Measurements from ENCODE around the gene ATXN7L3.
"Not testable (repeated sequence)": the region's sequence is repeated elsewhere in the genome, so short reads cannot be mapped to it uniquely, and the experiment has no call there.

Gene ATXN7L3

DNA sequence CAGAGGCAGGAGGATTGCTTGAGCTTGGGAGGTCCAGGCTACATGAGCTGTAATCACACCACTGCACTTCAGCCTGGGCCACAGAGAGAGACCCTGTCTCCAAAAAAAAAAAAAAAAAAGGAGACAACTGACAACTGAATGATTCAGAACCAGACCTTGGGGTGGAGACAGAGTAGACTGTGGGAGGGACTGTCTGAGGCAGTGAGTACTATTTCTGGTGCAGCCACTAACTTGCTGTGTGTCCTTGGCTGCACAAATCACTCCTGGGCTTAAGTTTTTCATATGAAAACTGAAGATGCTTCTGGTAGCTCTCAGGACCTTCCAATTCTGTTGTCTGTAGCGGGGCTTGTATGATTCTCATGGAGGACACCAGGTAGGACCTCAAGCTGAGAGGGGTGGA, 23.4 kb downstream of the ATXN7L3 start:
- DNase-seq (ENCODE audit: low read depth in 2 of 2): no peak

DNA sequence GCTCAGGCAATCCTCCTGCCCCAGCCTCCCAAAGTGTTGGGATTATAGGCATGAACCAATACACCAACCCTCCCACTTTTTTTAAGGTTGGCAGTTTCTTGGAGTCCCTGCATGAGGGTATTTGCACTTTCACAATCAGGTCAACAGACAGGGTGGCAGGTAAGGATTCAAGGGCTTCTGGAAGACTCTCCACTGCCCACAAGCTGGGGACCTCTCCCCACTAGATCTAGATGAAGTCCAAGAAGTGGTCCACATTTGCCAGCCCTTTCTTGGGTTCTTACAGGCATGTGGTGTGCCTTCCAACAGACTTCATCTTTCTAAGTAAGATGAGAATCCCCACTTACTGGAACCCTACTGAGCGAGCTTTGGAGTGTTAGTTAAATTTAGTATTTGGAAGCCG, 25.3 kb downstream of the ATXN7L3 start:
- DNase-seq (ENCODE audit: low read depth in 2 of 2): no peak

- no peak for DNase-seq (ENCODE audit: low read depth in 2 of 2)
Measured at GRCh38 chr17:44171931-44172455, 27.7 kb downstream of the ATXN7L3 start.

DNA sequence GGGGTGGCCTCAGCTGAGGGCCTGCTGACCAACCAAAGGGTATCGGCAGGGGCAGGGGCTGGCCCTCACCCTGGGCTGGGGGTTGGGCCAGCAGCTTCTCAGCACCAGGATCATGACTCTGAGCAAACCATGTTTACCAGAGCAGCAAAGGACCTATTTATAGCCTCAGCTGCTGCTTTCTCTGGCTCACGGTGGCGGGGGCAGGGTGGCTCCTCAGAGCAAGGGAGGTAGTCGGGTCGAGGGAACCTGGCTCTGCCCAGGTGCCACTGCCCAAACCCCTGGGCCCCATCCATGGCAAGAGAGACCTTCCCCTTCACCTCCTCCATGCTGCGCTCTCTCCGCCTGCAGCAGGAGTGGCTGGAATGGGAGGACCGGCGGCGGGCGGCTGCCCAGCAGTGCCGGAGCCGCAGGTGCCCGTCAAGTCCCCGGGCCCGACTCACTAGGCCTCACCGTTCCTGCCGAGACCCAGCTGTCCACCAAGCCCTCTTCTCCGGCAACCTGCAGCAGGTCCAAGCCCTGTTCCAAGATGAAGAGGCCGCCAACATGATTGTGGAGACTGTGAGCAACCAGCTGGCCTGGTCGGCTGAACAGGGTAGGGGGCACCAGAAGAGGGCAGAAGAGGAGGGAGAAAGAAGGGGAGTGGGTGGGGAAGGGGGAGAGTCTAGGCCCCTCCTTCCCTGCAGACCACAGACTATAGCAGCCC, 29.0 kb downstream of the ATXN7L3 start, which contains the start of gene ASB16:
ASB16 (plus strand) TSS at position 206 of the 703 bp plus-strand sequence; CDS start at position 292, 86 bp downstream.
- no peak for DNase-seq (ENCODE audit: low read depth in 2 of 2)

DNA sequence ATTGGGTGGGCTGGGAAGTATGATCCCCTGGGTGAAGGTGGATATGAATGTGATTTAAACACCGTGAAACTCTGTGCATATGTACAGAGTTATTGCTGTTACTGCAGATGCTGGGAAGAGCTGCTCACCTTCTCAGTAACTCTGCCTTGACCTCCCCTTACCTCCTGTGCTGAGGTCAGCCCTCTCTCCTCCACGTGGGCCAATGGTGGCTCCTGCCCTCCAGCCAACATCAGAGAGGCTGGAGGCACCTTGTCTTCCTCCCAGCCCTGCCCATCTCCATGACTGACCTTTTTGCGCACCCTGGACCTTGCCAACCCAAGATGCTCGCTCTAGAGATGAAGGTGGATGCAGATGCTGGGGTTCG, 29.6 kb downstream of the ATXN7L3 start:
- DNase-seq (ENCODE audit: low read depth in 2 of 2): no peak

GRCh38 chr17:44167181-44167861, 32.4 kb downstream of the ATXN7L3 start:
- no peak for DNase-seq (ENCODE audit: low read depth in 2 of 2)

DNA sequence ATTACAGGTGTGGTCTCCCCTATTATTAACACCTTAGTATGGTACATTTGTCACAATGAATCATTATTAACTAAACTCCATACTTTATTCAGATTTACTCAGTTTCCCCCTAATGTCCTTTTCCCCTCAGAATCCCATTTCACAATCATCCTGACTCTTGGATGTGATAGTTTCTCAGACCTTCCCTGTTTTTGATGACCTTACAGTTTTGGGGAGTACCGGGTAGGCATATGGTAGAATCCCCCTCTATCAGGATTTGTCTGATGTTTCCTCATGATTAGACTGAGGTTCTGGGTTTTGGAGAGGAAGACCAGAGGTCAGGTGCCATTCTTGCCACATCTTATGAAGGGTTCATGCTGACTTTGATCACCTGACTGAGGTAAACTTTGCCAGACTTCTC, 35.2 kb downstream of the ATXN7L3 start:
- DNase-seq (ENCODE audit: low read depth in 2 of 2): no peak

DNA sequence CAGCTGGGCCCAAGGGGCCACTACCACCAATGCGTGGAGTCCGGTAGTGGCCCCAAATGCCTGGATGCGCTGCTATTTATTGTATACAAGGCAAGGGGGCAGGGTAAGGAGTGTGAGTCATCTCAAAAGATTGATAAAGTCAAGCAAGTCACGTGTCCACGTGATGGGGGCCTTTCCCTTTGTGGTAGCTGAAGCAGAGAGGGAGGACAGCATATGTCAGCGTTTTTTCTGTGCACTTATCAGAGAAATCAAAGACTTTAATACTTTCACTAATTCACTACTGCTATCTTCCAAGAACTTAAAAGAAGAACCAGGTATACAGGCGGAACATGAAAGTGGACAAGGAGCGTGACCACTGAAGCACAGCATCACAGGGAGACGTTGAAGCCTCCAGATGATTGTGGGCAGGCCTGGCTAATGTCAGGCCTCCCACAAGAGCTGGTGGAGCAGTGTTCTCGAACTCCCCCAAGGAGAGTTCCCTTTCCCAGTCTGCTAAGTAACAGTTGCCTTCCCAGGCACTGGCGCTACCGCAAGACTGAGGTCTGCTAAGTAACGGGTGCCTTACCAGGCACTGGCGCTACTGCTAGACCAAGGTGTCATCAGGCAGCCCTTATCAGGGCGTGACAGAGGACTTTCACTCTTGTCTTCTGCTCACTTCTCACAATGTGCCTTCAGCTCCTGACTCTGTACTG, 40.0 kb downstream of the ATXN7L3 start:
- no peak for DNase-seq (ENCODE audit: low read depth in 2 of 2)

- DNase-seq (ENCODE audit: low read depth in 2 of 2): no peak
Measured at GRCh38 chr17:44155488-44155887, 44.2 kb downstream of the ATXN7L3 start.

GRCh38 chr17:44152875-44153274, 46.8 kb downstream of the ATXN7L3 start:
- DNase-seq (ENCODE audit: low read depth in 2 of 2): no peak

- DNase-seq (ENCODE audit: low read depth in 2 of 2): no peak
Measured at GRCh38 chr17:44149750-44150329, 49.8 kb downstream of the ATXN7L3 start.

DNA sequence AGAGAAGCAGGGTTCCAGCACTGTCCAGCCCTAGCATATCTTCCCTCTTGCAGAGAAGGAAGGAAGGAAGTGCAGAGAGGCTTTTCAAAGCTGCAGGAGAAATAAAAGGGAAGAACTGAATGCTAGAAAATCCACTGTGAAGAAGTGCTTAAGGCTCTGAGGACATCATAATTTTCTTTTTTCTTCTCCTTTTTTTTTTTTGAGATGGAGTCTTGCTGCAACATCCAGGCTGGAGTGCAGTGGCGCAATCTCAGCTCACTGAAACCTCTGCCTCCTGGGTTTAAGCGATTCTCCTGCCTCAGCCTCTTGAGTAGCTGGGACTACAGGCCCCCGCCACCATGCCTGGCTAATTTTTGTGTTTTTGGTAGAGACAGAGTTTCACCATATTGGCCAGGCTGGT, 50.6 kb downstream of the ATXN7L3 start:
- DNase-seq (ENCODE audit: low read depth in 2 of 2): not testable (repeated sequence)

DNA sequence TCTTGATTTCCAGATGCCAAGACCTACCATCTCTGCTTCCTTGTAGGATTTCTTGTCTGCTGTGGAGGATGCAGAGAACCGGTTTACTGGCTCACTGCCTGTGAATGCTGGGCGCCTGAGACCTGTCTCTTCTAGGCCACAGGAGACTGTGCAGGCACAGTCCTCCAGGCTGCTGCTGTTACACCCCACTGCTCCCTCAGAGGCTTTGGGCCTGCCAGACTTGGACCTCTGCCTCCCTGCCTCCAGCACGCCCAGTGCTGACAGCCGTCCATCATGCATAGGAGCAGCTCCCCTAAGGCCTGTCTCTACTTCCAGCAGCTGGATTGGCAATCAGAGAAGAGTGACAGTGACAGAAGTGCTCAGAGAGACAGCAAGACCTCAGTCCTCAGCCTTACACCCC, 51.9 kb downstream of the ATXN7L3 start:
- DNase-seq (ENCODE audit: low read depth in 2 of 2): no peak

DNA sequence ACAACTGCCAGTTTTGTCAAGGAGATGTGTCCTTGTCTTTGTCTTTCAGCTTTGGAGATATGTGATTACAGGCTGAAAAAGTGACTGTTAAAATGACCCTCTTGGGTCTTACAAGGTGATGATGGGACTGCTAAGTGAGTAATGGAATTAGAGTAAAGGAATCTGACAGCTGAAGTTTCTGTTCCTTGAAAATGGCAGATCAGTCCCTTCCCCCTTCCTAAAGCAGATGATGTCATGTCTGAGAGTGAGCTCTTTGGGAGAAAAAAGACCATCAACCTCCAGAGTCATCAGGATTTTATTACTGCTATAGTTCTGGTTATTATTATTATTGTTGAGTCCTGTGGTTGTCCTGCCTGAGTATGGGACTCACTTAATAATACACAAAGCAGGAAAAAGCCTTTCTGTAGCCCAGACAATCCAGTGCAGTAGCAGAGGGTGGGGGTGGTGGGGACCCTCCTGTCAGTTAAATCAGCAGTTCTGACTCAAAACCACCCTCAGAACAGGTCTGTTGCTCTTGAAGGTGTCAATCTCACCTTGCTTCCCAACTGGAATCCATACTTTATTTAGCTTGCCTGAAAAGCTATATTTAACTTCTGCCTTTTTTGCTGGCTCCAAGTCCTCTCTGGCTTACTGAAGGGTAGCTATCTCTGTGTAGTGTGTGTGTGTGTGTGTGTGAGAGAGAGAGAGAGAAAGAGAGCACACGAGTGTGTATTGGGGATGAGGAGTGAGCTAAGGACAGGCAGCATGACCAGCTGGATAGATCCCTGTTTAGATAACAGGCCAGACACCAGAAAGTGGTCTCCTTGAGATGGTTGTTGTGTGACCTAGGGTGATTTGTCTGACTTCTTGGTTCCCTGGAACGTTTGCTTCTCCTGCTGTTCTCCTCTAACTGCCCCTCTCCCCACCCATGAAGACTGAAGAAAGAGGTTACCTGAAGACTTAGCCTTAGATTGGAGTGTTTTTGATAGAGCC, 53.0 kb downstream of the ATXN7L3 start:
- DNase-seq (ENCODE audit: low read depth in 2 of 2): no peak

DNA sequence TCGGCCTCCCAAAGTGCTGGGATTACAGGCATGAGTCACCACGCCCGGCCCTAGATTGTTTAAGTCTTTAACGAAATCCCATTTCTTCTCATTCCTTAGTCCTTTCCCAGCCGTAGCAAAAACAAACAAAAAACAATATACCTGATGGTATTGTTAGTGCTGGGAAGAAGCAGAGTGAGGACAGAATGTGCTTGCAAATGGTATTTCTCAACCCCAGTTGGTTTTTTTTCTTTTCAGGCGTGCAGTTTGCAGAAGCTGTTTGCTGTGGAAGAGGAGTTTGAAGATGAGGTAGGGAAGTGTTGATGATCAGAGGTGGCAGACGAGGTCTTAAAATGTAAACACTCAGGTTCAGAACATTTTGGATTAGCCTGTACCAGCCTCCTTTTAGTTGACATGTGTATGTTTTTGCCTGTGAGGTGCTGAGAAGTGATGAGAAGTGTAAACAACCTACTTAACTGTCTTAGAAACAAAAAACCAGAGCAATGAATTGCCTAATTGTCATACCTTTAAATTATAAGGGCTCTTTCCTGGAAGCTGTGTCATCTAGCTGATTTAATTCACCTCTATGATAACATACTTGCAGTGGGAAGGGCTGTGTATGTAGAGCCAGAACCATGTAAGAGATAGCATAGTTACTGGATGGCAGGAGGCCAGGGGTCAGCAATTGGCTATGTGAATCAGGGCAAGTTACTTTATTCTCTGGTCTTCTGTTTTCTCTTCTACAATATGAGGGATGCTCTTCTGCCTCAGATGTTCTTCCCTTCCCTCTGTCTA, 54.5 kb downstream of the ATXN7L3 start:
- DNase-seq (ENCODE audit: low read depth in 2 of 2): no peak

DNA sequence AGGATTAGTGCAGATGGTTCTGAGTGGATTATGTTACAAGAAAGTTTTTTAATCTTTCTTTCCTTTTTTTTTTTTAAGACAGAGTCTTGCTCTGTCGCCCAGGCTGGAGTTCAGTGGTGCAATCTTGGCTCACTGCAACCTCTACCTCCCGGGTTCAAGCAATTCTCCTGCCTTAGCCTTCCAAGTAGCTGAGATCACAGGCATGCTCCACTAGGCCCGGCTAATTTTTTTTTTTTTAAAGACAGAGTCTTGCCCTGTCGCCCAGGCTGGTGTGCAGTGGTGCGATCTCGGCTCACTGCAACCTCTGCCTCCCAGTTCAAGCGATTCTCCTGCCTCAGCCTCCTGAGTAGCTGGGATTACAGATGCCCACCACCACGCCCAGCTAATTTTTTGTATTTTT, 55.8 kb downstream of the ATXN7L3 start:
- not testable (repeated sequence) for DNase-seq (ENCODE audit: low read depth in 2 of 2)

All from stimulated activated CD8-positive, alpha-beta memory T cell treated with anti-CD3 and anti-CD28 coated beads, Interleukin-2, amount 100 ng/mL, for 1 hour (primary cell).